ENCODE results near the gene ANKRD55.

DNA sequence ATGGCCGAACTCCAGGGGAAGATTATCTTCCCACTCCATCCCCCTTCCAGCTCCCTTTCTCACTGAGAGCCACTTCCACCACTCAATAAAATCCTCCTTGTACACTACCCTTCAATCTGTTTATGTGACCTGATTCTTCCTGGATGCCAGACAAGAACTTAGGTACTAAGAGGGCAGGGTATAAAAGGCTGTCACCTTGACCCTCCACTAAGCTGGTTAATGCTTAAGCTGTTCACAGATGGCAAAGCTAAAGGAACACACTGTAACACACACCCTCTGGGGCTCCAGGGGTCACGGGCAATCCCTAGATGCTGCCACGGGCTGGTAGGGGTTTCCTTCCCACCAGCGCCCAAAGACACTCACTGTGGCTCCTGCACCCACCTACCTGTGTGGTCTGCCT, 179.8 kb downstream of the ANKRD55 start:
- TF ChIP-seq POLR2A (IDR thresholded peaks at IDR 0.05) (no peak), POLR2AphosphoS5 (IDR thresholded peaks at IDR 0.05) (no peak)
- TF ChIP-seq, protein P1, sequence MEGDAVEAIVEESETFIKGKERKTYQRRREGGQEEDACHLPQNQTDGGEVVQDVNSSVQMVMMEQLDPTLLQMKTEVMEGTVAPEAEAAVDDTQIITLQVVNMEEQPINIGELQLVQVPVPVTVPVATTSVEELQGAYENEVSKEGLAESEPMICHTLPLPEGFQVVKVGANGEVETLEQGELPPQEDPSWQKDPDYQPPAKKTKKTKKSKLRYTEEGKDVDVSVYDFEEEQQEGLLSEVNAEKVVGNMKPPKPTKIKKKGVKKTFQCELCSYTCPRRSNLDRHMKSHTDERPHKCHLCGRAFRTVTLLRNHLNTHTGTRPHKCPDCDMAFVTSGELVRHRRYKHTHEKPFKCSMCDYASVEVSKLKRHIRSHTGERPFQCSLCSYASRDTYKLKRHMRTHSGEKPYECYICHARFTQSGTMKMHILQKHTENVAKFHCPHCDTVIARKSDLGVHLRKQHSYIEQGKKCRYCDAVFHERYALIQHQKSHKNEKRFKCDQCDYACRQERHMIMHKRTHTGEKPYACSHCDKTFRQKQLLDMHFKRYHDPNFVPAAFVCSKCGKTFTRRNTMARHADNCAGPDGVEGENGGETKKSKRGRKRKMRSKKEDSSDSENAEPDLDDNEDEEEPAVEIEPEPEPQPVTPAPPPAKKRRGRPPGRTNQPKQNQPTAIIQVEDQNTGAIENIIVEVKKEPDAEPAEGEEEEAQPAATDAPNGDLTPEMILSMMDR (IDR thresholded peaks at IDR 0.05): no peak
